NT2/D1 (cell line): Measurements from ENCODE around the gene MRPS30.

Experiments
- SUZ12 ChIP-seq: IDR thresholded peaks from 2 replicates; pipeline ENCODE4 v1.6.1; 2011; ENCODE audit not compliant: insufficient read length, insufficient read depth; ENCODE audit errors: extremely low read depth
- YY1 ChIP-seq: IDR thresholded peaks from 2 replicates; pipeline ENCODE4 v1.6.1; 2011; ENCODE audit not compliant: insufficient read length, insufficient read depth
- ZNF274 ChIP-seq: IDR thresholded peaks from 2 replicates; pipeline ENCODE4 v1.6.1; 2011; ENCODE audit warnings: mild to moderate bottlenecking, low read depth, low read length

DNA sequence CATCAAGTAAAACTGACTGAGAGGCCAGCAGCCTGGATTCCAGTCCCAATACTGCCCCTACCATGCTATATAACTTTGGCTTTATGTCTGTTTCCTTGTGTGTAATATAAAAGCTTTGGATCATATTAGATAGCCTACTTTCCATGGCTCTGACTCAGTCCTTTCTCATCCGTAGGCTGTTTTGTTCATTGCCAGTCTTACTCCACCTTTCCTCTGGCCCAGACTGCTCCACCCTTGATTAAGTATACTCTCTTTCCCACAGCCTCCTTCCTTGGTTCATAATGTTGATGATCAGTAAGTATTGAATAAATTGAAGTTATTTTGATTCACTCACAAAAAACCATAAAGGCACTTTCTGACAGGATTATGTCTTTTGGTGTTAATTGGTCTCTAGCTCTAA lies 1.5 kb upstream of the MRPS30 start:
- TF ChIP-seq YY1 (no peak), ZNF274 (no peak), SUZ12 (no peak)
